Muscle layer of colon (tissue), 2 donors: ENCODE measurements around the gene POC5.
"Not testable (repeated sequence)": the region's sequence is repeated elsewhere in the genome, so short reads cannot be mapped to it uniquely, and the experiment has no call there.

ENCODE experiments used
- H3K27ac ChIP-seq: one replicate; pipeline ENCODE4 v1.7.0; 2013; ENCODE audit warnings: low read depth, mild to moderate bottlenecking, low read length, moderate library complexity
- H3K27me3 ChIP-seq, 2 donors: one replicate each; pipeline ENCODE4 v1.7.0; 2013; ENCODE audit warnings: low read length in 2 of 2, mild to moderate bottlenecking in 2 of 2; ENCODE audit not compliant: insufficient read depth in 2 of 2, control insufficient read depth in 1 of 2
- H3K36me3 ChIP-seq: one replicate; pipeline ENCODE4 v1.7.0; 2013; ENCODE audit warnings: mild to moderate bottlenecking, low read length; ENCODE audit not compliant: insufficient read depth
- H3K4me1 ChIP-seq: one replicate; pipeline ENCODE4 v1.7.0; 2013; ENCODE audit warnings: mild to moderate bottlenecking, low read length; ENCODE audit not compliant: insufficient read depth
- H3K4me3 ChIP-seq, 2 donors: one replicate each; pipeline ENCODE4 v1.7.0; 2013; ENCODE audit warnings: low read length in 2 of 2, low read depth in 1 of 2, mild to moderate bottlenecking in 1 of 2, moderate library complexity in 1 of 2
- H3K9ac ChIP-seq: one replicate; pipeline ENCODE4 v1.7.0; 2013; ENCODE audit warnings: low read length
- H3K9me3 ChIP-seq: one replicate; pipeline ENCODE4 v1.7.0; 2013; ENCODE audit warnings: mild to moderate bottlenecking, low read length
- donor health status: abdominal sarcoma.
- donor health status: Adenocarcinoma of cecum.

The POC5 gene, protein sequence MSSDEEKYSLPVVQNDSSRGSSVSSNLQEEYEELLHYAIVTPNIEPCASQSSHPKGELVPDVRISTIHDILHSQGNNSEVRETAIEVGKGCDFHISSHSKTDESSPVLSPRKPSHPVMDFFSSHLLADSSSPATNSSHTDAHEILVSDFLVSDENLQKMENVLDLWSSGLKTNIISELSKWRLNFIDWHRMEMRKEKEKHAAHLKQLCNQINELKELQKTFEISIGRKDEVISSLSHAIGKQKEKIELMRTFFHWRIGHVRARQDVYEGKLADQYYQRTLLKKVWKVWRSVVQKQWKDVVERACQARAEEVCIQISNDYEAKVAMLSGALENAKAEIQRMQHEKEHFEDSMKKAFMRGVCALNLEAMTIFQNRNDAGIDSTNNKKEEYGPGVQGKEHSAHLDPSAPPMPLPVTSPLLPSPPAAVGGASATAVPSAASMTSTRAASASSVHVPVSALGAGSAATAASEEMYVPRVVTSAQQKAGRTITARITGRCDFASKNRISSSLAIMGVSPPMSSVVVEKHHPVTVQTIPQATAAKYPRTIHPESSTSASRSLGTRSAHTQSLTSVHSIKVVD

DNA sequence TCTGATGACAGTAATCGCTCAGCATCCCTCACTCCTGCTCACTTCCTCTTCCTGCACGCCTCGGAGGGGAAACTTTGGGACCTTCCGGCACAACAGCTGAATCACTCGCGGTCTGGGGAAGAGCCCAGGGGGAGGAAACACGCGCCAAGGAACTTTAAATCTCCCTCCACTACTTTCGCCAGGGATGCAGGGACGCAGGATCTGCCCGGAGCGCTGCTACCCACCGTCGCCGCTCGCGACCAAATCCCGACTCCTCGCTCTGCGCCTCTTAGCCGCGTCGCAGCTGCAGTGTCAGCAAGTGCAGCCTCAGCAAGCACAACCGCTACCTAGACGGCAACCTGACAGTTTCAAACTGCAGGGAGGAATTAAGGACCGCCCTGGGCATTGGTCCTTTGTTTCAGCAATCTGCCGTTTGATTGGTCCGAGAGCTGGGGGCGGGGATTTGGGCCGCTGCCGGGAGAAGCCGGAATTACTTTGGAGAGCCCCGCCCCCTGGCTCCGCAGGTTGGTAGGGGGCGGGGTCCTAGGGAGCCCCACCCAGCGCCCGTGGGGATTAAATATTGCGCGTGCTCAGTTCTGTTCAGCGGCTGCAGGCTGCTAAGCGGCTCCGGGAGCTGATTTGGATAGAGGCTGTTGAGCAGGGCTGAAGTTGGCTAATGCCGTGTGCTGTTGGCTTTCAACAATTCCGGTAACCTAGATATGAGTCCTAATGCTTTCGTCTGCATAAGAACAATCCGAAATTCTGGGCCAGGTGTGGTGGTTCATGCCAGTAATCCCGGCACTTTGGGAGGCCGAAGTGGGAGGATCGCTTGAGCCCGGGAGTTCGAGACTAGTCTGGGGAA is at the start of gene POC5:
Gene POC5, minus strand, starts transcription at position 356 of the 841 bp plus-strand sequence. CDS start 4,500 bp downstream, outside the sequence.
- peak within 1 kb of the TSS; percentile 76 for H3K27ac ChIP-seq
- H3K27me3 ChIP-seq = no peaks in the 10 kb centered on the region
- H3K36me3 ChIP-seq = peaks cover 4% of the 10 kb centered on the region
- H3K4me1 ChIP-seq = peaks cover 11% of the 10 kb centered on the region
- H3K4me3 ChIP-seq = peak within 1 kb of the TSS; percentile 92 to 97
- no peaks in the 10 kb centered on the region for H3K9me3 ChIP-seq
- H3K9ac ChIP-seq = peak within 1 kb of the TSS; percentile 63

GRCh38 chr5:75758116-75758515 is 40.9 kb upstream of the POC5 start:
- no peaks in the 10 kb centered on the region for H3K4me1 ChIP-seq
- H3K36me3 ChIP-seq = no peaks in the 10 kb centered on the region
- no peaks in the 10 kb centered on the region for H3K27me3 ChIP-seq
- H3K9ac ChIP-seq = no peak overlapping the region
- no peak overlapping the region for H3K27ac ChIP-seq
- no peaks in the 10 kb centered on the region for H3K9me3 ChIP-seq
- H3K4me3 ChIP-seq = no peak overlapping the region

- H3K9me3 ChIP-seq = no peaks in the 10 kb centered on the region
- no peaks in the 10 kb centered on the region for H3K4me1 ChIP-seq
- H3K27ac ChIP-seq = no peak overlapping the region
Measured at GRCh38 chr5:75756981-75757380, 39.7 kb upstream of the POC5 start.

DNA sequence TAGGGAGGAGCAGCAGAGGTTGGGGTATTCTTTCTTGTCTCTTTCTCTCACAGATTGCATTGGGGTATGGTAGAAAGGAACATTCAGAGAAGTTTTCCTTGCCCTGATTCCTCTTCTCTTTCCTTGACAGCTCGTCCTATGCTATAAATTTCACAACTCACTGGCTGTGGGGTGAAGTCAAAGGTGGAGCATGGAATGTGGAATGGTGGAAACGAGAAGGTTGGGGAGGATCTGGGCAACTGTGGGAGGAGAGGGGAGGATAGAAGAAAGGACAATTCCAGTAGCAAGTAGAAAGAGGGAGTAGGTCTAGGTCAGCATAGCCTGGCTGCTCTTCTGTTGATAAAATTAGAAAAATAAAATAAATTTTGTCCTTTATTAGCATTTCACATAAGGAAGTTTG is 39.0 kb upstream of the POC5 start:
- Histone ChIP-seq H3K4me1 (no peaks in the 10 kb centered on the region), H3K9ac (no peak overlapping the region), H3K36me3 (no peaks in the 10 kb centered on the region), H3K27me3 (no peaks in the 10 kb centered on the region), H3K4me3 (no peak overlapping the region), H3K27ac (no peak overlapping the region), H3K9me3 (no peaks in the 10 kb centered on the region)

More at GRCh38 chr5:75756981-75757380, 39.7 kb upstream of the POC5 start:
- no peaks in the 10 kb centered on the region for H3K27me3 ChIP-seq
- no peak overlapping the region for H3K4me3 ChIP-seq
- no peak overlapping the region for H3K9ac ChIP-seq
- no peaks in the 10 kb centered on the region for H3K36me3 ChIP-seq

DNA sequence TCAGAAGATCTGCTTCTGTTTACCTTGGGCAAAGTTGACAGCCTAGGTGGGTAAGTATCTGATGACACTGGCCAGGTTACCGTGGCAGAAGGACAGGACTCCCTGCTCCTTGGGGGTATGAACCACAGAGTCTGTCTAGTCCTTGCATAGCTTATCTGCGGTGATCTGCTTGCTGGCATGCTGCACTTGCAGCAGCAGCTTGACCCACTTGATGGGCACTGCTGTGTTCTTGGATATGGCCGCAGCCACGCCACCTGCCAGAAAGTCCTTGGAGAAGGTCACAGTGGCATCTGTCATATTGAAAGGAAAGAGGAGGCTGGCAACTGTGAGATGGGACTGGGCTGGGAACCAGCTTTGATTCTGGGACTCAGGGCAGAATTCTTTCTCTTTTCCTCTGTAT is 35.9 kb upstream of the POC5 start:
- Histone ChIP-seq H3K9ac (no peak overlapping the region), H3K27ac (no peak overlapping the region), H3K4me3 (no peak overlapping the region)

DNA sequence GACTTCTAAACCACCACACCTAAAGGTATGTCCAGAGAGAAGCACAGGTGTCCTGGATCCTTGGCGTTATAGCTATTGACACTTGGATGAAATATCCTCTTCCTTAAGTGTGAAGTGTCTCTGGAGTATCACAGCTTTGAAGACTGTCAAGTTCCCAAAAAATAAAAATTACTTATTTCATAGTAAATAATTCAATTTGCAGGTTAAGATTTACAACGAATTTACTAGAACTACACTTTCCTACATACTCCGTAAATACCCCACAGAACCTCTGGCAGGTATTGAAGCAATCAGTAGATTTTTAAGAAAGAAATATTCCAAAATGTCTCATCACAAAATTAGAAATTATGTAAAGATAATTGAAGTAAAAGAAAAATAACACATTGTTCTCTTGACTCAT is 27.1 kb upstream of the POC5 start:
- H3K4me1 ChIP-seq = no peaks in the 10 kb centered on the region
- H3K27ac ChIP-seq = no peak overlapping the region
- no peak overlapping the region for H3K4me3 ChIP-seq
- H3K36me3 ChIP-seq = no peaks in the 10 kb centered on the region
- H3K9me3 ChIP-seq = no peaks in the 10 kb centered on the region
- H3K27me3 ChIP-seq = no peaks in the 10 kb centered on the region
- H3K9ac ChIP-seq = no peak overlapping the region

More for the DNA sequence above, 35.9 kb upstream of the POC5 start:
- Histone ChIP-seq H3K9me3 (no peaks in the 10 kb centered on the region), H3K4me1 (no peaks in the 10 kb centered on the region), H3K36me3 (no peaks in the 10 kb centered on the region), H3K27me3 (no peaks in the 10 kb centered on the region)

- no peaks in the 10 kb centered on the region for H3K4me1 ChIP-seq
- no peak overlapping the region for H3K4me3 ChIP-seq
- no peaks in the 10 kb centered on the region for H3K36me3 ChIP-seq
- H3K9me3 ChIP-seq = peaks cover 4% of the 10 kb centered on the region
- no peak overlapping the region for H3K9ac ChIP-seq
- H3K27me3 ChIP-seq = no peaks in the 10 kb centered on the region
- no peak overlapping the region for H3K27ac ChIP-seq
Measured at GRCh38 chr5:75736273-75736672, 19.0 kb upstream of the POC5 start.

DNA sequence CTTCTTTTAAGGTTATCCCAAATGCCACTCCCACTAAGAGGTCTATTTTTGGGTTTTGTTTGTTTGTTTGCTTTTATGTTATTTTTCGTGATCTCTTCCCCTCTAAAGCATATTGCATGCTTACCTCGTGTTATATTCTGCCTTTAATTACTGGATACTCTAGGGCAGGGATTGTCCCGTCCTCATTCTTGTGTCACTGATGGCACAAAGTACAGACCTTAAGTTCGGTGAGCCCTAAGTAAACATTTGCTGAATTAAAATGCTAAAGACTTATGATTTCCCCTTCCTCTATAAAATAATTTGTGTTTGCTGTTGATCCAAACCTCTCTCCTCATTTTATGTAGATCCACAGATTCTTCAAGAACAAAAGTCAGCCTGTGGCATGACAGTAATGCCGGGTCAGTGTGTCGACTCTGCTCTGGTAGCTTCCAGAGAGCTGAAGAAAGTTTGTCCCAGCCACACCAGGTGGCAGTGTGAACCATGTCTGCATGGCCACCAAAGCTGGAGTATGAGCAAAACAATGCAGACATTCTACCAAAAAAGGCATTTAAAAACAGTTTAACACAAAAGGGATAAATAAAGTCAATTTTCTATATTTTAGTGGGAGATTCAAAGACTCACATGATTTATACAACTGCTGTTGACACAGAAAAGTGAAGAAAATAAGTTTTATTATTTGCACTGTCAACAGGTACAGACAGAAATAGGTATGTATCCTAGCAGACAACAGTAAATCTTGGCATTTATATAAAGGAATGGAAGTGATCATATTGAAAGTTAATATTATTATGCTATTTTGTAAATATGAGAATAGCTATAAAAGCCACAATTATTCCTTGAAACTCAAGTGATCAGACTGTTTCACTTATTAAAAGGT is 17.9 kb upstream of the POC5 start:
- H3K9me3 ChIP-seq = peaks cover 4% of the 10 kb centered on the region
- H3K27ac ChIP-seq = no peak overlapping the region

DNA sequence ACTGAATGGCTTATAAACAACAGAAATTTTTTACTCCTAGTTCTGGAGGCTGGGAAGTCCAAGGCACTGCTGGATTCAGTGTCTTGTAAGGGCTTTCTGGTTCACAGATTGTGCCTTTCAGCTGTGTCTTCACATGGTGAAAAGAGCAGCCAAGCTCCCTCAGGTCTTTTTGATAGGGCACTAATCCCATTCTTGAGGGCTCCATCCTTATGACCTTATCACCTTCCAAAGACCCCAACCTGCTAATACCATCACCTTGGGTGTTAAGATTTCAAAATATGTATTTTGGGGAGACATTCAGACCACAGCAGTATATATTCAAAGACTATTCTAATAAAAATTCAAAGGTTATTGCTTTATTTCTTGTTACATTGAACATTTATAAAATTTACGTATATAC is 16.5 kb upstream of the POC5 start:
- no peak overlapping the region for H3K9ac ChIP-seq
- H3K4me1 ChIP-seq = no peaks in the 10 kb centered on the region
- H3K27me3 ChIP-seq = no peaks in the 10 kb centered on the region
- H3K9me3 ChIP-seq = peaks cover 4% of the 10 kb centered on the region
- no peak overlapping the region for H3K27ac ChIP-seq
- no peaks in the 10 kb centered on the region for H3K36me3 ChIP-seq
- H3K4me3 ChIP-seq = no peak overlapping the region

More for the DNA sequence above, 17.9 kb upstream of the POC5 start:
- no peaks in the 10 kb centered on the region for H3K27me3 ChIP-seq
- H3K9ac ChIP-seq = no peak overlapping the region
- no peaks in the 10 kb centered on the region for H3K36me3 ChIP-seq
- no peak overlapping the region for H3K4me3 ChIP-seq
- H3K4me1 ChIP-seq = no peaks in the 10 kb centered on the region

DNA sequence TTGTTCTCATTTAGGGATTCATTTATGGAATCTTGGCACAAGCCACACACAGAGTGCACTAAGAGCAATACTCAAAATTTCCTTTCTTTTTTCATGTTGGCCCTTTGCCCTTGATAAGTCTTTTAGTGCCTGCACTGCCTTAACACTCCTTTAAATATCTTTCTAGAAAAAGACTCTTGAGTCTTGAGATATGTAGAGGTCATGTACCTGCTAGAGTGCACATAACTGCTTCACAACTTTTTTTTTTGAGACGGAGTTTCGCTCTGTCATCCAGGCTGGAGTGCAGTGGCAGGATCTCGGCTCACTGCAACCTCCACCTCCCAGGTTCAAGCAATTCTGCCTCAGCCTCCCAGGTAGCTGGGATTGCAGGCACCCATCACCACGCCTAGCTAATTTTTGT is 14.3 kb upstream of the POC5 start:
- not testable (repeated sequence) for H3K36me3 ChIP-seq, H3K27me3 ChIP-seq, H3K4me3 ChIP-seq, H3K4me1 ChIP-seq, H3K27ac ChIP-seq, H3K9ac ChIP-seq, H3K9me3 ChIP-seq

DNA sequence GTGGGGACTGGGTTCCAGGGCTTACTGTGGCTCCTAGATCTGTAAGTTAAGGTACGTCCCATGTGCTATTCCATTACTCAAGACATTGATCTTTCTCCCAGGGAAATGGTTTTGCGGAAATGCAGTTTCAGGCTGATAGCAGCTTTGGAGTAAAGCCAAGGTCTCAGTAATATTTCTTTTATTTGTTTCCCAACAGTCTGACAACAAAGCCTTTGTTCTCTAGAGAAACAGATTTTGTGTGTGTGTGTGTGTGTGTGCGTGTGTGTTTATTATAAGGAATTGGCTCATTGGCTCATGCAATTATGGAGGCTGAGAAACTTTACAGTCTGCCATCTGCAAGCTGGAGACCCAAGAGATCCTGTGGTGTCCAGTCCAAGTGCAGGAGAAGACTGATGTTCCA is 12.1 kb upstream of the POC5 start:
- Histone ChIP-seq H3K4me1 (no peaks in the 10 kb centered on the region), H3K36me3 (no peaks in the 10 kb centered on the region), H3K27me3 (no peaks in the 10 kb centered on the region), H3K9me3 (peaks cover 4% of the 10 kb centered on the region), H3K9ac (no peak overlapping the region), H3K4me3 (no peak overlapping the region), H3K27ac (no peak overlapping the region)
